ENCODE results near the gene GPRC5C.

Gene GPRC5C

GRCh38 chr17:74452841-74453661 lies 21.2 kb downstream of the GPRC5C start:
- DNase-seq (ENCODE audit: low read depth) = no peak

GRCh38 chr17:74453665-74454196 lies 21.8 kb downstream of the GPRC5C start:
- DNase-seq (ENCODE audit: low read depth) = peak; percentile 80

GRCh38 chr17:74454197-74455024 lies 22.5 kb downstream of the GPRC5C start:
- no peak for DNase-seq (ENCODE audit: low read depth)

- DNase-seq (ENCODE audit: low read depth) = no peak
These were observed 23.2 kb downstream of the GPRC5C start for GRCh38 chr17:74455025-74455545.

GRCh38 chr17:74455821-74456220 lies 23.9 kb downstream of the GPRC5C start:
- DNase-seq (ENCODE audit: low read depth) = no peak

- peak; percentile 64 for DNase-seq (ENCODE audit: low read depth)
These were observed 25.4 kb downstream of the GPRC5C start for GRCh38 chr17:74457146-74457819.

GRCh38 chr17:74457820-74458166 lies 25.9 kb downstream of the GPRC5C start:
- no peak for DNase-seq (ENCODE audit: low read depth)

- no peak for DNase-seq (ENCODE audit: low read depth)
These were observed 26.9 kb downstream of the GPRC5C start for GRCh38 chr17:74458835-74459234.

- DNase-seq (ENCODE audit: low read depth) = no peak
These were observed 27.7 kb downstream of the GPRC5C start for GRCh38 chr17:74459622-74460021.

- no peak for DNase-seq (ENCODE audit: low read depth)
These were observed 28.4 kb downstream of the GPRC5C start for GRCh38 chr17:74460241-74460640.

GRCh38 chr17:74460996-74461395 lies 29.1 kb downstream of the GPRC5C start:
- no peak for DNase-seq (ENCODE audit: low read depth)

GRCh38 chr17:74461611-74462010 lies 29.7 kb downstream of the GPRC5C start:
- DNase-seq (ENCODE audit: low read depth) = no peak

- DNase-seq (ENCODE audit: low read depth) = no peak
These were observed 33.0 kb downstream of the GPRC5C start for GRCh38 chr17:74464730-74465377.

- DNase-seq (ENCODE audit: low read depth) = no peak
These were observed 33.7 kb downstream of the GPRC5C start for GRCh38 chr17:74465378-74466110.

- DNase-seq (ENCODE audit: low read depth) = no peak
These were observed 34.4 kb downstream of the GPRC5C start, which contains the start of gene CD300A for GRCh38 chr17:74466111-74466827. Gene CD300A, plus strand, starts transcription at chr17:74466634. Its CDS starts 70 bp downstream, at chr17:74466704.

- DNase-seq (ENCODE audit: low read depth) = no peak
These were observed 34.9 kb downstream of the GPRC5C start for GRCh38 chr17:74466828-74467184.

- DNase-seq (ENCODE audit: low read depth) = no peak
These were observed 35.5 kb downstream of the GPRC5C start for GRCh38 chr17:74467221-74467951.

- no peak for DNase-seq (ENCODE audit: low read depth)
These were observed 39.5 kb downstream of the GPRC5C start for GRCh38 chr17:74471341-74471740.

GRCh38 chr17:74472890-74473289 lies 41.0 kb downstream of the GPRC5C start:
- no peak for DNase-seq (ENCODE audit: low read depth)

- no peak for DNase-seq (ENCODE audit: low read depth)
These were observed 41.4 kb downstream of the GPRC5C start for GRCh38 chr17:74473294-74473693.

Measured in activated T-cell treated with anti-CD3 and anti-CD28 coated beads for 48 hours (primary cell).